HG03457 (cell line): ENCODE data around the gene GABARAP.

Experiments used
- ATAC-seq: cut with Tn5 transposase; IDR thresholded peaks from one replicate; pipeline ENCODE4 v1.9.1; 2021; ENCODE audit warnings: moderate number of reproducible peaks; ENCODE audit not compliant: unreplicated experiment

The GABARAP gene

GRCh38 chr17:7241783-7242716 lies at the start of gene GABARAP:
Gene GABARAP, minus strand, starts transcription at chr17:7242449. Its CDS starts 119 bp downstream, at chr17:7242330.
- peak; percentile 29 for ATAC-seq

GRCh38 chr17:7290685-7291084 lies 48.4 kb upstream of the GABARAP start:
- no peak for ATAC-seq

GRCh38 chr17:7290166-7290565 lies 47.9 kb upstream of the GABARAP start:
- ATAC-seq = no peak

GRCh38 chr17:7289256-7290032 lies 47.2 kb upstream of the GABARAP start:
- ATAC-seq = no peak

- no peak for ATAC-seq
Observed at GRCh38 chr17:7285679-7286078, 43.4 kb upstream of the GABARAP start.

DNA sequence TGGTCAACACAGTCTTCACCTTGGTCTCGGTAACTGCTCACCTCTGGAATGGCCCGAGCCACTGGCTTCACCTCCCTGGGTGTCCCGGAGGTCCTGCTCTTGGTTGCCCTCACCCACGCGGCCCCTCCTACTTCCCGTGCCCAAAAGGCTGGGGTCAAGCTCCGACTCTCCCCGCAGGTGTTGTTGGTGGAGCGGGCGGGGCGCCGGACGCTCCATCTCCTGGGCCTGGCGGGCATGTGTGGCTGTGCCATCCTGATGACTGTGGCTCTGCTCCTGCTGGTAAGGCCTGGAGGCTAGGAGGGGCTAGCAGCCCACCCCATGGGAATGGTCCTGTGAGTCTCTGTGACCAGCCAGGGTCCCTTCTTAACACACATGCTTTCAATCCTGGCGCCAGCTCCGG lies 42.7 kb upstream of the GABARAP start:
- ATAC-seq = no peak

- ATAC-seq = no peak
Observed at GRCh38 chr17:7283471-7284216, 41.4 kb upstream of the GABARAP start.

- no peak for ATAC-seq
Observed at GRCh38 chr17:7282752-7283321, 40.6 kb upstream of the GABARAP start.

DNA sequence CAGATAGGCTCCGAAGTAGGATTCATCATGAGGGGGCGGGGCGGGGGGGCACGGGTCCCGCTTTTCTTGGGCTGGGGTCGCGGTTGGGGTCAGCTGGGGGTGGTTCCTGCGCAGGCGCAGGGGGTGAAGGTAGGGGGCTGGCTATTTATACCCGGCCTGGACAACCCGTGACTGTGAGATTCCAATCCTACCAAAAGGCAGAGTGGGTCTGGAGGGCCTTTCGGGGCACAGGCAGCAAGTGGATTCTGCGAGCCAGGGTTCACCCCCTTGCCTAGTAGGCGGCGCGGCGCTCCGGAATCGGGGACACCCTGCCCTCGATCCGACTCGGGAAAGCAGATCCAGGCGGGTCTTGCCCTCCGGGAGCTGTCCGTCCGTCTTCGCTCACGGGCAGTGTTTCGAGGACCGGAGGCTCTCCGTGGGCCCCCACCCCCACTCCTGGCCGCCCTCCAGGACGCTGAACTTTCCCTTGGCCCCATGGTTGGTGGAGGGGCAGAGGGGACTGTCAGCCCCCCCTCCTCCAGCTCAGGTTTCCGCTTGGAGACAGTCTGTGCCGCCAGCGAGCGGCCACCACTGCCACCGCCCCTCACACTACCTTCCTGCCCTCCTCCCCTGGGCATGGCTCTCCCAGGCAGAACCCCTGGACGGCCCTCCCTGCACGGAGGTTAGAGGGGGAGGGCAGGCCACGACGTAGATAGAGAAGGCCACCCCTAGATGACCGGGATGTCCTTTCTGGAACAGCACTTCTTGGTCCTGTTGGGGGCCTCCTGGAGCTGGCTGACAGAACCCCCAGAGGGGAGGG lies 39.9 kb upstream of the GABARAP start:
- no peak for ATAC-seq

GRCh38 chr17:7281074-7281952 lies 39.1 kb upstream of the GABARAP start, which contains the start of gene SLC2A4:
Gene SLC2A4, plus strand, starts transcription at chr17:7281718. Its CDS starts 217 bp downstream, at chr17:7281935.
- peak; percentile 43 for ATAC-seq

GRCh38 chr17:7280519-7281073 lies 38.3 kb upstream of the GABARAP start:
- ATAC-seq = peak; percentile 20

DNA sequence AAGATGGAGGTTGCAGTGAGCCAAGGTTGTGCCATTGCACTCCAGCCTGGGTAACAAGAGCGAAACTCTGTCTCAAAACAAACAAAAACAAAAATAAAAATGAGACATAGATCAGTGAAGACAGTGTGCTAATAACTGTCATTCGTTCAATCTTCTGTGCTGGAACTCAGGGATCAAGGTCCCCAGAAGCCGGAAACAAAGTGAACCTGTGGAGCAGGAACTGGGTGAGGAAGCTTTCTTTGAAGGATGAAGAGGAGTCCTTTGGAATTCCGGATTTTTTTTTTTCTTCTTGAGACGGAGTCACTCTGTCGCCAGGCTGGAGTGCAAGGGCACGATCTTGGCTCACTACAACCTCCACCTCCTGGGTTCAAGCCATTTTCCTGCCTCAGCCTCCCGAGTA lies 37.2 kb upstream of the GABARAP start:
- no peak for ATAC-seq

DNA sequence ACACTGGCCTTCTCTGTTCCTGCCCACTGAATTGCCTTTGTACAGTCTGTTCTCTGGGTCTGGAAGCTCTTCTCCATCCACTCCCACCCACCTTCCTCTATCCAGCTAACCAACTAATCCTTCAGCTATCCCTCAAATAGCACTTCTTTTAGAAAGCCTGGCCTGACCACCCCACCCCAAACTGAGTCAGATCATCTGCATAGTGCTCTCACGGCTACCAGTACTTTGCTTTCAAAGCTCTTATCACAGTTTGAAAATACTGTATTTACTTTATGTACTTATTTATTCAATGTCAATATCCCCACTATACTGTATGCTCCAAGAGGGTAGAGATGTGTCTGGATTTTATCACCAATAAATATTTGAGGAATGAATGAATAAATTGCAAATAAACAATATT lies 24.5 kb upstream of the GABARAP start:
- ATAC-seq = no peak

DNA sequence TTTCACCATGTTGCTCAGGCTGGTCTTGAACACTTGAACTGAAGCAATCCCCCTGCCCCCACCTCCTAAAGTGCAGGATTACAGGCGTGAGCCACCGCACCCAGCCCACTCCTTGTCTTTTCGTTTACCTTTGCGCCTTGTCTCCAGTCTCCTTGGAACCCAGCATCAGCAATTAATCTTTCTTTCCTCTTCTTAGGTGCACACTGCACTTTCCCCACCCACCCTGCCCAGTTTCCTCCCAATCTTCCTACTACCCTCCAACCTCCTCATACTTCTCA lies 21.5 kb upstream of the GABARAP start:
- no peak for ATAC-seq

DNA sequence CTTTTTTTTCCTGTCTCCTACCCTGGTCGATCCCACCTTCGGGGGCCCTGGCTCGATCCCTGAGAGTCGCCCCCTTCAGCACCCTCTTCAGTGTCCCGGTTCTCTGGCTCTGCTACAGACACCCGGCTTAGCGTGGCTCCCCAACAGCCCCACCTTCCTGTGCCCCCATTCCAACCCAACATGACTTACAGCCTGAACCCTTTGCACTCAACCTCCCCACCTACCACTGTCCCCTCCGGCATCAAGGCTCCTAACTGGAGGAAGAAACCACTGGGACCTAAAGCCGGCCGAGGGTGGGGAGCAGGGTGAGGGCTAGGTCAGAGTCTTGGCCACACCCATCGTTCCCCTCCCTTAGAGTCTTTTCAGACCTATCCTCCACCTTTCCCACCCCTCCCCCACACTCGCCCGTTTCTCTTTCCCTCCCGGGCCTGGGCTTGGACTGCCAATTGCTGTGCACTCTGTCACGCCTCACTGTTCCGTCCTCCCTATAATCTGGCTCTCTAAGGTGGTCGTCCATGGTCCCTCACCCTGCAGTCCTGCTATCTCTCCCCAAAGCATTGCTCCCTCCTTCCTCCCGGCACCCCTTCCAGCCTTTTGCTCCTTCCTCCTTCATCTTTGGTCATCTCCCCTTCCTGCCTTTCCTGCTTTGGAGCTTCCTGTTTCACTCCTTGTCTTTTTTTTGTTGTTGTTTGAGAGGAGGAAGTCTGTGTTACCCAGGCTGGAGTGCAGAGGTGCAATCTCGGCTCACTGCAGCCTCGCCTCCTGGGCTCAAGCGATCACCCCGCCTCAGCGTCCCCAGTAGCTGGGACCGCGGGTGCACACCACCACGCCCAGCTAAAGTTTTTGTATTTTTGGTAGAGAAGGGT lies 20.9 kb upstream of the GABARAP start:
- no peak for ATAC-seq

DNA sequence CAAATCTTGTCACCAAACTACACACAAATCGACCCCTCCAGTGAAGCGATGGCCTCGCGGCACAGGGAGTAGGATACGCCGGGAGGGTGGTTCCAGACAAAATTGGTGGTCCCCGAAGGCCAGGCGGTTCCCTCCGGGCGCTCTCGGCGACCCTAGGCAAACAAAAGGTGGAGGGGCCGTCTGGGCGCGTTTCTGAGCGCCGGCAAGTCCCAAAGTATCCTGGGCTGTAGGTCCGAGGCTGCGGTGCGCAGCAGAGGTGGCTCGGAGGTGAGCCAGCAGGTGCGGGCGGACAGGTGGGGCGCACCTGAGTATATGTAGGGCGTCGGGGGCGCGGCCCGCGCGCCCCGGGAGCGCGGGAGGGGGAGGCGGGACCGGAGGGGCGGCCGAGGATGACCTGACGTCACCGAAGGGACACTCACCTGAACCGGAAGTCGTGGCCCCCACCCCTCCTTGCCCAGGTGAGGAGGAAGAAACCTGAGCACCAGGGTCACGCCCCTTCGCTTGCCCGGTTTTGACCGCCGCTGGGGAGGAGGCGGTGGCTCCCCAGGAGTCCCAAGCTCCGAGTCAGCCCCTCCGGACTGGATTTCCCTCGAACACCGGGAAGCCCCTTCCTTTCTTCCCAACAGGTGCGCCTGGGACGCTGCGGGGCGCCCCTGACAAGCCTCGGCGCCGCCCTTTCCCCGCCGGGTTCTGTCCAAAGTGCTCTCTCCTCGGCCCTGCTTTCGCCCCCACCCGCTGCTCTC lies 20.1 kb upstream of the GABARAP start, which contains the start of gene CLDN7:
TSS of gene CLDN7 (minus strand) at position 287 of the 743 bp plus-strand sequence. CDS start 435 bp downstream, outside the sequence.
- no peak for ATAC-seq
